ENCODE data around the gene RNF5.

The RNF5 gene

DNA sequence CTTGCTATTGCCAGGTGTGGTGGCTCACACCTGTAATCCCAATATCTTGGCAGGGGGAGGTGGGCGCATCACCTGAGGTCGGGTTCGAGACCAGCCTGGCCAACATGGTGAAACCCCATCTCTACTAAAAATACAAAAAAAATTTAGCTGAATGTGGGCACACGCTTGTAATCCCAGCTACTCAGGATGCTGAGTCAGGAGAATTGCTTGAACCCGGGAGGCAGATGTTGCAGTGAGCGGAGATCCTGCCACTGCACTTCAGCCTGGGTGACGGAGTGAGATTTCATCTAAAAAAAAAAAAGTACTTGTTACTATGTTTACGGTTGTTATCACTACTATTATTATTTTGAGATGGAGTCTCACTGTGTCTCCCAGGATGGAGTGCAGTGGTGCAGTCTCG is 21.3 kb upstream of the RNF5 start:
- no peak for DNase-seq
- over 99% methylated on average over 8 of the region's 9 CpGs for WGBS
- Histone ChIP-seq H4K91ac (ENCODE audit: low read length) (no peak overlapping the region), H3K23ac (ENCODE audit: low read length in 2 of 2) (no peak overlapping the region), H3K9ac (ENCODE audit: low read length) (no peak overlapping the region), H3K4me3 (ENCODE audit: insufficient read depth in 1 of 2, low read depth in 1 of 2, low read length in 2 of 2) (no peak overlapping the region), H4K8ac (ENCODE audit: low read length) (no peak overlapping the region), H3K79me1 (replicated peaks; ENCODE audit: low read length, poor library complexity, severe bottlenecking) (peaks cover 14% of the 10 kb centered on the region), H2BK15ac (ENCODE audit: low read depth, poor library complexity, severe bottlenecking) (no peak overlapping the region), H3K27ac (ENCODE audit: low read length, poor library complexity, severe bottlenecking) (no peak overlapping the region), H2AFZ (ENCODE audit: low read depth, low read length) (no peak overlapping the region), H3K36me3 (ENCODE audit: control insufficient read depth in 1 of 2, insufficient read depth in 2 of 2, low read depth in 1 of 2, low read length in 2 of 2) (peaks cover 19 to 34% of the 10 kb centered on the region in 2 experiments), H2BK5ac (ENCODE audit: low read depth, low read length, poor library complexity, severe bottlenecking) (no peak overlapping the region), H3K9me3 (ENCODE audit: control insufficient read depth, low read length) (no peaks in the 10 kb centered on the region), H2BK12ac (ENCODE audit: low read length in 2 of 2) (no peak overlapping the region), H2AK5ac (ENCODE audit: low read length, severe bottlenecking) (no peak overlapping the region), H3K4ac (ENCODE audit: low read depth in 1 of 2, low read length in 2 of 2) (no peak overlapping the region), H3K4me1 (ENCODE audit: control insufficient read depth, insufficient read depth, low read depth, low read length) (peaks cover 23% of the 10 kb centered on the region), H2BK120ac (ENCODE audit: low read depth, low read length) (no peak overlapping the region), H3K14ac (ENCODE audit: low read length in 2 of 2) (no peak overlapping the region), H3K4me2 (ENCODE audit: low read length, poor library complexity, severe bottlenecking) (no peak overlapping the region), H3K27me3 (ENCODE audit: control insufficient read depth in 1 of 2, insufficient read depth in 1 of 2, low read length in 2 of 2) (no peaks in the 10 kb centered on the region), H3K18ac (ENCODE audit: low read depth in 1 of 2, low read length in 2 of 2) (no peak overlapping the region)

DNA sequence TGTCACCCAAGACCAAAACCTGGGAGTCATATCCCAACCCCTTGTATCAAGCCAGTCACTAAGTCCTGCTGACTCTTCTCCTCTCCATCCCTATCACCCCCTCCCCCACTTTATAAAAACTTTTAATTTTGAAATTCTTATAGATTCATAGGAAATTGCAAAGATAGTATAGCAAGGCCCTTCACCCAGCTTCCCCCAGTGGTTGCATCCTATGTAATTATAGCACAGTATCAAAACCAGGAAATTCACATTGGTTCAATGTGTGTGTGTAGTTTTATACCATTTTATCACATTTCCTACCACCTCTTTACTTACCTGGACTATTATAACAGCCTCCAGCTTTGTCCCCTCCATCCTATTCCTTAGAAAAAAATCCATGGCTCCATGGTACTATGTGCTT is 20.2 kb upstream of the RNF5 start:
- peaks cover 30 to 42% of the 10 kb centered on the region in 2 experiments for H3K36me3 ChIP-seq (ENCODE audit: control insufficient read depth in 1 of 2, insufficient read depth in 2 of 2, low read depth in 1 of 2, low read length in 2 of 2)
- no peak overlapping the region for H4K8ac ChIP-seq (ENCODE audit: low read length)
- no peak for DNase-seq
- H2BK120ac ChIP-seq (ENCODE audit: low read depth, low read length) = no peak overlapping the region
- H2BK15ac ChIP-seq (ENCODE audit: low read depth, poor library complexity, severe bottlenecking) = no peak overlapping the region
- H3K23ac ChIP-seq (ENCODE audit: low read length in 2 of 2) = no peak overlapping the region
- no peak overlapping the region for H3K9ac ChIP-seq (ENCODE audit: low read length)
- H3K4me3 ChIP-seq (ENCODE audit: insufficient read depth in 1 of 2, low read depth in 1 of 2, low read length in 2 of 2) = no peak overlapping the region
- H2AFZ ChIP-seq (ENCODE audit: low read depth, low read length) = no peak overlapping the region
- no peak overlapping the region for H3K27ac ChIP-seq (ENCODE audit: low read length, poor library complexity, severe bottlenecking)
- H3K4me1 ChIP-seq (ENCODE audit: control insufficient read depth, insufficient read depth, low read depth, low read length) = peaks cover 16% of the 10 kb centered on the region
- H3K27me3 ChIP-seq (ENCODE audit: control insufficient read depth in 1 of 2, insufficient read depth in 1 of 2, low read length in 2 of 2) = no peaks in the 10 kb centered on the region
- H3K4ac ChIP-seq (ENCODE audit: low read depth in 1 of 2, low read length in 2 of 2) = no peak overlapping the region
- no peak overlapping the region for H3K18ac ChIP-seq (ENCODE audit: low read depth in 1 of 2, low read length in 2 of 2)
- no peaks in the 10 kb centered on the region for H3K9me3 ChIP-seq (ENCODE audit: control insufficient read depth, low read length)
- no peak overlapping the region for H2AK5ac ChIP-seq (ENCODE audit: low read length, severe bottlenecking)
- no peak overlapping the region for H3K14ac ChIP-seq (ENCODE audit: low read length in 2 of 2)
- no peak overlapping the region for H3K4me2 ChIP-seq (ENCODE audit: low read length, poor library complexity, severe bottlenecking)
- H2BK5ac ChIP-seq (ENCODE audit: low read depth, low read length, poor library complexity, severe bottlenecking) = no peak overlapping the region
- H4K91ac ChIP-seq (ENCODE audit: low read length) = no peak overlapping the region
- peaks cover 18% of the 10 kb centered on the region for H3K79me1 ChIP-seq (replicated peaks; ENCODE audit: low read length, poor library complexity, severe bottlenecking)
- no peak overlapping the region for H2BK12ac ChIP-seq (ENCODE audit: low read length in 2 of 2)

DNA sequence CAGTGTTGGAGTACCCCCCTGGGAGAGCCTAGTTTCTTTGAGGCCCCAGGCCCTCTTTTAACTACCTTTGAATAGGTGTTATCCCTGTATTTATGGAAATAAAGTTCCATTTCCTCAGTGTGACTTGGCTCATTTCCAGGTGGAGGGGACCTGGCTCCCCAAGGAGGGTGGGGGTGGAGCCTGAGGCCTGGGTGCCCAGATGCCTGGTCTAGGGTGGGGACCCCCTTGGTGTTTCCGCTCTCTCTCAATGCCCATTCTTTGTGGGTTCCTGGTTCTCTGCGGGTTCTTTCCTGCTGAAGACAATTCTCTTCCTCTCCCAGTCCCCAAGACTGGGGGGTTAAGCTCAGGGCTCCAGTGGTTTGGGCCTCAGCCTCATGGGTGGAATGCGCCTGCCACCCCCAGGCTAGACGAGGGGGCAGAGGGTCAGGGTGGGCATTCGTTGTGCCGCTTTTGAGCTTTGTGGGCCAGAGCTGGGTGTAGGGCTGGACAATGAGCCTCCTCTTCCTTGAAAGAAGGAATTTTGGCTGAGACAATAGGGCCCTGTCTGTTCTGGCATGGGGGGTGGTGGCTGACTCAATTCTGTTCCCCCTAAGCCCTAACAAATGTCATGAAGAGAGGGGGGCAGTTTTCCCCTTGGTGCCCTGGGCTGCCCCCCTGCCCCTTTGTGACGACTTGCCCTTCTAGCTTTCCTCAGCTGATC is 14.5 kb upstream of the RNF5 start:
- no peak overlapping the region for H3K4me3 ChIP-seq (ENCODE audit: insufficient read depth in 1 of 2, low read depth in 1 of 2, low read length in 2 of 2)
- H2AK5ac ChIP-seq (ENCODE audit: low read length, severe bottlenecking) = no peak overlapping the region
- no peak overlapping the region for H2BK12ac ChIP-seq (ENCODE audit: low read length in 2 of 2)
- no peak overlapping the region for H2BK5ac ChIP-seq (ENCODE audit: low read depth, low read length, poor library complexity, severe bottlenecking)
- H2AFZ ChIP-seq (ENCODE audit: low read depth, low read length) = no peak overlapping the region
- H3K4ac ChIP-seq (ENCODE audit: low read depth in 1 of 2, low read length in 2 of 2) = no peak overlapping the region
- H3K14ac ChIP-seq (ENCODE audit: low read length in 2 of 2) = no peak overlapping the region
- no peak overlapping the region for H3K9ac ChIP-seq (ENCODE audit: low read length)
- H2BK15ac ChIP-seq (ENCODE audit: low read depth, poor library complexity, severe bottlenecking) = no peak overlapping the region
- no peak overlapping the region for H3K27ac ChIP-seq (ENCODE audit: low read length, poor library complexity, severe bottlenecking)
- no peak for DNase-seq
- H3K79me1 ChIP-seq (replicated peaks; ENCODE audit: low read length, poor library complexity, severe bottlenecking) = peaks cover 12% of the 10 kb centered on the region
- H3K23ac ChIP-seq (ENCODE audit: low read length in 2 of 2) = no peak overlapping the region
- H4K8ac ChIP-seq (ENCODE audit: low read length) = no peak overlapping the region
- no peak overlapping the region for H3K4me2 ChIP-seq (ENCODE audit: low read length, poor library complexity, severe bottlenecking)
- H3K4me1 ChIP-seq (ENCODE audit: control insufficient read depth, insufficient read depth, low read depth, low read length) = peaks cover 4% of the 10 kb centered on the region
- no peak overlapping the region for H3K18ac ChIP-seq (ENCODE audit: low read depth in 1 of 2, low read length in 2 of 2)
- peaks cover 53 to 55% of the 10 kb centered on the region in 2 experiments for H3K36me3 ChIP-seq (ENCODE audit: control insufficient read depth in 1 of 2, insufficient read depth in 2 of 2, low read depth in 1 of 2, low read length in 2 of 2)
- H4K91ac ChIP-seq (ENCODE audit: low read length) = no peak overlapping the region
- WGBS = 100% methylated on average over 6 of the region's 7 CpGs
- H3K9me3 ChIP-seq (ENCODE audit: control insufficient read depth, low read length) = no peaks in the 10 kb centered on the region
- no peaks in the 10 kb centered on the region for H3K27me3 ChIP-seq (ENCODE audit: control insufficient read depth in 1 of 2, insufficient read depth in 1 of 2, low read length in 2 of 2)
- no peak overlapping the region for H2BK120ac ChIP-seq (ENCODE audit: low read depth, low read length)

DNA sequence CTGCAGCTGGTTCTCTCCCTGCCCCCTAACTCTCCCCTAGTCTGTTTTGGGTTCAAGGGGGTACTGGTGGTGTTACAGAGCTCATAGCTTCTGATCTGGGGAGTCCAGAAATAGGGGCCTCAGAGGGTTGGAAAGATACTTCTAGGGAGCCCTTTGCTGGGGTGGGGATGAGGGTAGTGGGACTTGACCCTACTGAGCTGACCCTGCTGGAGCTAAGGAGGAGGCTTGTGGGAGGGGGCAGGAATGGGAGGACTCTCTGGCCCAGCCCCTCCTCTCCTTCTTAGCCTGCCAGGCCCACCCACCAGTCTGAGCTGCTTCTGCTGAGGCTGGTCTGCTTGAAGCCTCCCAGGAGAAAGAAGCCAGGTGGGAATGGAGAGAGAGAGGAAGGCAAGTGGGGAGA is 13.9 kb upstream of the RNF5 start, which contains the start of gene EGFL8:
TSS of gene EGFL8 (plus strand) at position 301 of the 400 bp plus-strand sequence. CDS start 1,571 bp downstream, outside the sequence.
- Histone ChIP-seq H4K91ac (ENCODE audit: low read length) (no peak within 1 kb of the TSS), H2AK5ac (ENCODE audit: low read length, severe bottlenecking) (no peak within 1 kb of the TSS), H3K4me2 (ENCODE audit: low read length, poor library complexity, severe bottlenecking) (no peak within 1 kb of the TSS), H2AFZ (ENCODE audit: low read depth, low read length) (no peak within 1 kb of the TSS), H2BK5ac (ENCODE audit: low read depth, low read length, poor library complexity, severe bottlenecking) (no peak within 1 kb of the TSS), H3K14ac (ENCODE audit: low read length in 2 of 2) (no peak within 1 kb of the TSS), H3K27ac (ENCODE audit: low read length, poor library complexity, severe bottlenecking) (no peak within 1 kb of the TSS), H2BK15ac (ENCODE audit: low read depth, poor library complexity, severe bottlenecking) (no peak within 1 kb of the TSS), H3K27me3 (ENCODE audit: control insufficient read depth in 1 of 2, insufficient read depth in 1 of 2, low read length in 2 of 2) (no peaks in the 10 kb centered on the region), H3K4ac (ENCODE audit: low read depth in 1 of 2, low read length in 2 of 2) (no peak within 1 kb of the TSS), H4K8ac (ENCODE audit: low read length) (no peak within 1 kb of the TSS), H3K23ac (ENCODE audit: low read length in 2 of 2) (no peak within 1 kb of the TSS), H3K9ac (ENCODE audit: low read length) (no peak within 1 kb of the TSS), H3K4me1 (ENCODE audit: control insufficient read depth, insufficient read depth, low read depth, low read length) (peaks cover 4% of the 10 kb centered on the region), H3K9me3 (ENCODE audit: control insufficient read depth, low read length) (no peaks in the 10 kb centered on the region), H3K4me3 (ENCODE audit: insufficient read depth in 1 of 2, low read depth in 1 of 2, low read length in 2 of 2) (no peak within 1 kb of the TSS), H2BK120ac (ENCODE audit: low read depth, low read length) (no peak within 1 kb of the TSS), H3K36me3 (ENCODE audit: control insufficient read depth in 1 of 2, insufficient read depth in 2 of 2, low read depth in 1 of 2, low read length in 2 of 2) (peaks cover 55 to 59% of the 10 kb centered on the region in 2 experiments), H3K79me1 (replicated peaks; ENCODE audit: low read length, poor library complexity, severe bottlenecking) (peaks cover 12% of the 10 kb centered on the region), H2BK12ac (ENCODE audit: low read length in 2 of 2) (no peak within 1 kb of the TSS), H3K18ac (ENCODE audit: low read depth in 1 of 2, low read length in 2 of 2) (no peak within 1 kb of the TSS)
- DNase-seq = no peak
